Neural crest cell (in vitro differentiated cells): ENCODE data around the gene URB1. TPM values are rescaled to one million over a fixed set of nuclear protein-coding genes. Genes with fewer than 3 reads are reported as not detected.
"Not testable (repeated sequence)": the region's sequence is repeated elsewhere in the genome, so short reads cannot be mapped to it uniquely, and the experiment has no call there.

ENCODE experiments used
- DNase-seq: peaks from one replicate; pipeline ENCODE4 v3.0.0; 2021; ENCODE audit warnings: low read depth, mixed read lengths, low spot score
- H3K27ac Mint-ChIP-seq: one replicate; pipeline ENCODE4 v1.8.0; 2021; ENCODE audit warnings: mild to moderate bottlenecking, mixed read lengths; ENCODE audit not compliant: unreplicated experiment
- H3K27me3 Mint-ChIP-seq: 2 replicates; pipeline ENCODE4 v1.8.0; 2021; ENCODE audit warnings: low read depth, mild to moderate bottlenecking, mixed read lengths
- H3K36me3 Mint-ChIP-seq: 2 replicates; pipeline ENCODE4 v1.8.0; 2021; ENCODE audit warnings: low read depth, mild to moderate bottlenecking, mixed read lengths
- H3K4me1 Mint-ChIP-seq: 2 replicates; pipeline ENCODE4 v1.8.0; 2021; ENCODE audit warnings: mixed read lengths
- H3K4me3 Mint-ChIP-seq: one replicate; pipeline ENCODE4 v1.8.0; 2021; ENCODE audit warnings: mild to moderate bottlenecking, mixed read lengths
- H3K9me3 Mint-ChIP-seq: 2 replicates; pipeline ENCODE4 v1.8.0; 2021; ENCODE audit warnings: mixed read lengths
- CTCF ChIP-seq: fragments of 200-600 bp; sonication (generic); conservative IDR thresholded peaks from 2 replicates; pipeline ENCODE4 v1.5.0; 2021; ENCODE audit warnings: antibody characterized with exemption, mild to moderate bottlenecking
- total RNA-seq: library from RNA; stranded (reverse); gene quantifications from 2 replicates; pipeline ENCODE4 v1.2.1, GENCODE V29; 2021

Gene URB1
- total RNA-seq, 1 donor from 2014 or later: 23.1 TPM

GRCh38 chr21:32312326-32312725 lies 80.5 kb downstream of the URB1 start:
- Mint-ChIP-seq H3K27ac (no peak overlapping the region), H3K27me3 (no peaks in the 10 kb centered on the region), H3K4me1 (peaks cover 4% of the 10 kb centered on the region), H3K9me3 (no peaks in the 10 kb centered on the region), H3K36me3 (no peaks in the 10 kb centered on the region), H3K4me3 (no peak overlapping the region)
- TF ChIP-seq CTCF: no peak
- DNase-seq: no peak

- H3K36me3 Mint-ChIP-seq: peaks cover 2% of the 10 kb centered on the region
- TF ChIP-seq CTCF: no peak
- no peak overlapping the region for H3K27ac Mint-ChIP-seq
- H3K9me3 Mint-ChIP-seq: no peaks in the 10 kb centered on the region
- no peaks in the 10 kb centered on the region for H3K27me3 Mint-ChIP-seq
- H3K4me3 Mint-ChIP-seq: no peak overlapping the region
- DNase-seq: no peak
- peaks cover 5% of the 10 kb centered on the region for H3K4me1 Mint-ChIP-seq
Observed at GRCh38 chr21:32311621-32312020, 81.2 kb downstream of the URB1 start.

GRCh38 chr21:32310976-32311375 lies 81.8 kb downstream of the URB1 start:
- DNase-seq, H3K27ac Mint-ChIP-seq, H3K36me3 Mint-ChIP-seq, H3K9me3 Mint-ChIP-seq, H3K4me3 Mint-ChIP-seq, H3K27me3 Mint-ChIP-seq: not testable (repeated sequence)
- H3K4me1 Mint-ChIP-seq: peaks cover 12% of the 10 kb centered on the region

GRCh38 chr21:32309906-32310460 lies 82.8 kb downstream of the URB1 start:
- DNase-seq: no peak
- Mint-ChIP-seq H3K27me3 (no peaks in the 10 kb centered on the region), H3K4me1 (peaks cover 16% of the 10 kb centered on the region), H3K9me3 (no peaks in the 10 kb centered on the region), H3K4me3 (no peak overlapping the region), H3K36me3 (peaks cover 2% of the 10 kb centered on the region), H3K27ac (no peak overlapping the region)
- TF ChIP-seq CTCF: no peak

GRCh38 chr21:32308696-32309095 lies 84.1 kb downstream of the URB1 start:
- Mint-ChIP-seq H3K36me3 (peaks cover 2% of the 10 kb centered on the region), H3K4me1 (peaks cover 16% of the 10 kb centered on the region), H3K9me3 (no peaks in the 10 kb centered on the region), H3K27me3 (no peaks in the 10 kb centered on the region), H3K4me3 (no peak overlapping the region), H3K27ac (no peak overlapping the region)
- no peak for TF ChIP-seq CTCF
- no peak for DNase-seq

- H3K36me3 Mint-ChIP-seq: peaks cover 5% of the 10 kb centered on the region
Observed at GRCh38 chr21:32307706-32308105, 85.1 kb downstream of the URB1 start.

More at GRCh38 chr21:32307706-32308105, 85.1 kb downstream of the URB1 start:
- TF ChIP-seq CTCF: no peak
- peaks cover 16% of the 10 kb centered on the region for H3K4me1 Mint-ChIP-seq
- DNase-seq: no peak
- no peak overlapping the region for H3K27ac Mint-ChIP-seq
- no peaks in the 10 kb centered on the region for H3K9me3 Mint-ChIP-seq
- no peaks in the 10 kb centered on the region for H3K27me3 Mint-ChIP-seq
- H3K4me3 Mint-ChIP-seq: no peak overlapping the region
